ENCODE measurements around the gene ZNF821. TPM values are rescaled to one million over a fixed set of nuclear protein-coding genes. Genes with fewer than 3 reads are reported as not detected.

The ZNF821 gene
- total RNA-seq, 1 experiment from 2014 or later, result 4.9 TPM

DNA sequence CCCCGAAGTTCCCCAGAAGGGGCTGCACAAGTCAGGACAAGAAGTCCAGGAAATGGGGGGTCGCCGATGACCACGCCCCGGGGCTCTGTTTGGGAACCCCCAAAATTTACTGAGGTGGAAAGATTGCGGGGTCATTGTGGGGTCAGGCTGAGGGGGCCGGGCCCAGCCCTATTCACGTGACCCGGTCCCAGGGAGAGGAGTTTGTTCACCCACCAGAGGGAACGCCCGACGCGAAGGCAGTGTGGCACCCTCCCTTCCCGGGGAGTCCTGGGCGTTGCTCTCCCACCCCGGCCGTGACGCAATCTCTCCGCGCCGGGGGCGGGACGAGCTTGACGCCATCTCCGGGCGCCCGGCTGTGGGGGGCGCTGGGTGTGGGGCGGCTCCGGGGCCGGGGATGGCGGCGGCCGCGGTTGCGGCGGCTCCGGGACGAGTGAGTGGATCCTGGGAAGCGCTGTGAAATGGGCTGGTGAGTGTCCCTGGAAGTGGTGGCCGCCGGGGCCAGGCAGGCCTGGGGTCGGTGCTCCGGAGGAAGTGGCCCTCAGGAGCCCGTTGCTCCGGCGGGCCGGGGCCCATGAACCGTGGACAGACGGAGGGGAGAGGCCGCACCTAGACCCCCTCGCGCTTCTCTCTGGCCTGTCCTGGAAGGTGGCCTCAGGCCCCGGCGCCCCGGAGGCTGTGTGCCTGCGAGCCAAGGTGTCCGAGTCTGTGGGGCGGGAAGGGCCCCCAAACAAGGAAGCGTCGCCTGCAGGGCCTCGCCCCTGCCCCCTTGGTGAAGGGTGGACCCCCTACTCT is 38.1 kb downstream of the ZNF821 start, which contains the start of gene ATXN1L (continued):
- TF ChIP-seq, protein P1, sequence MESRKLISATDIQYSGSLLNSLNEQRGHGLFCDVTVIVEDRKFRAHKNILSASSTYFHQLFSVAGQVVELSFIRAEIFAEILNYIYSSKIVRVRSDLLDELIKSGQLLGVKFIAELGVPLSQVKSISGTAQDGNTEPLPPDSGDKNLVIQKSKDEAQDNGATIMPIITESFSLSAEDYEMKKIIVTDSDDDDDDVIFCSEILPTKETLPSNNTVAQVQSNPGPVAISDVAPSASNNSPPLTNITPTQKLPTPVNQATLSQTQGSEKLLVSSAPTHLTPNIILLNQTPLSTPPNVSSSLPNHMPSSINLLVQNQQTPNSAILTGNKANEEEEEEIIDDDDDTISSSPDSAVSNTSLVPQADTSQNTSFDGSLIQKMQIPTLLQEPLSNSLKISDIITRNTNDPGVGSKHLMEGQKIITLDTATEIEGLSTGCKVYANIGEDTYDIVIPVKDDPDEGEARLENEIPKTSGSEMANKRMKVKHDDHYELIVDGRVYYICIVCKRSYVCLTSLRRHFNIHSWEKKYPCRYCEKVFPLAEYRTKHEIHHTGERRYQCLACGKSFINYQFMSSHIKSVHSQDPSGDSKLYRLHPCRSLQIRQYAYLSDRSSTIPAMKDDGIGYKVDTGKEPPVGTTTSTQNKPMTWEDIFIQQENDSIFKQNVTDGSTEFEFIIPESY (IDR thresholded peaks at IDR 0.05; ENCODE audit: extremely low read depth, insufficient replicate concordance, low read length), result no peak

- no peaks in the 10 kb centered on the region for H4K20me1 ChIP-seq (ENCODE audit: insufficient read depth)
- DNase-seq (ENCODE audit: low read depth, low spot score), result no peak
- H2AFZ ChIP-seq (ENCODE audit: low read depth, low read length, poor library complexity, severe bottlenecking), result no peak overlapping the region
- BruUV-seq (replicated peaks), result no TSS peak
- no peak overlapping the region for H3K27ac ChIP-seq (ENCODE audit: low read depth, low read length)
- H3K4me1 ChIP-seq (ENCODE audit: control insufficient read depth in 1 of 2, insufficient read depth in 2 of 2, low read length in 2 of 2), result peaks cover 6 to 23% of the 10 kb centered on the region in 2 experiments
- H3K36me3 ChIP-seq (ENCODE audit: control insufficient read depth in 1 of 2, insufficient read depth in 2 of 2, low read length in 2 of 2), result 0 out of 4 replicates have a peak, but pooled peaks cover 0 to 9% of the 10 kb centered on the region in 2 experiments
- no peaks in the 10 kb centered on the region for H3K9me2 ChIP-seq (ENCODE audit: insufficient read depth)
- ChIA-PET RAD21 (ENCODE audit: low non-redundant PET in 1 of 2, low total read pairs in 2 of 2, uncharacterized antibody in 2 of 2, unreplicated experiment in 2 of 2) (no interaction called here), POLR2A (interaction anchor here (1.3 kb wide), 1 partner anchor 35 kb away, joined by 5 read pairs; the partner anchor contains the start of gene AP1G1), CTCF (interaction anchor here (1.4 kb wide), 1 partner anchor 39 kb away, joined by 4 read pairs; no protein-coding TSS in a partner anchor)
- no peak overlapping the region for H3K4me3 ChIP-seq (replicated peaks in 1 of 2; ENCODE audit: low read depth in 1 of 2, low read length in 2 of 2)
- no peak for TF ChIP-seq ZFX (IDR thresholded peaks at IDR 0.05)
- no peak for TF ChIP-seq EZH2 (IDR thresholded peaks at IDR 0.05)
- no peak overlapping the region for H3K9ac ChIP-seq (ENCODE audit: low read length)
- intact Hi-C loops (cut with micrococcal nuclease), result no loop called here
- H3K79me2 ChIP-seq (ENCODE audit: insufficient read depth, low read length), result peaks cover 28% of the 10 kb centered on the region
- no peaks in the 10 kb centered on the region for H3K9me3 ChIP-seq (ENCODE audit: control insufficient read depth in 1 of 2, insufficient read depth in 1 of 2, low read depth in 1 of 2, low read length in 2 of 2)
- no peaks in the 10 kb centered on the region for H3K27me3 ChIP-seq (ENCODE audit: insufficient read depth, low read length)
- no peak for ATAC-seq
- no peak overlapping the region for H3K4me2 ChIP-seq (ENCODE audit: low read length)
Measured at GRCh38 chr16:71843572-71843971, 40.4 kb downstream of the ZNF821 start.
